Neural progenitor cell (in vitro differentiated cells): Measurements from ENCODE around the gene CYP11A1. TPM values are rescaled to one million over a fixed set of nuclear protein-coding genes. Genes with fewer than 3 reads are reported as not detected.

Experiments used
- DNase-seq: peaks from one replicate; pipeline ENCODE4 v3.0.0-alpha.2; 2016; ENCODE audit warnings: low spot score
- H2AFZ ChIP-seq: fragments of 200-600 bp; sonication (generic); replicated peaks from 2 replicates; pipeline ENCODE4 v1.6.1; 2016; ENCODE audit warnings: antibody characterized with exemption
- H3F3A ChIP-seq: fragments of 200-600 bp; sonication (generic); 2 replicates; pipeline ENCODE4 v1.6.1; 2016; ENCODE audit warnings: antibody characterized with exemption, low read depth
- H3K27ac ChIP-seq: fragments of 200-600 bp; sonication (generic); 2 replicates; pipeline ENCODE4 v1.5.1; 2016; ENCODE audit warnings: mild to moderate bottlenecking
- H3K27me3 ChIP-seq: fragments of 200-600 bp; sonication (generic); 2 replicates; pipeline ENCODE4 v1.6.1; 2016; ENCODE audit warnings: mild to moderate bottlenecking, moderate library complexity
- H3K36me3 ChIP-seq: fragments of 200-600 bp; sonication (generic); 2 replicates; pipeline ENCODE4 v1.5.1; 2016
- H3K4me1 ChIP-seq: fragments of 200-600 bp; sonication (generic); 2 replicates; pipeline ENCODE4 v1.6.1; 2016; ENCODE audit warnings: mixed run types
- H3K4me2 ChIP-seq: fragments of 200-600 bp; sonication (generic); 2 replicates; pipeline ENCODE4 v1.6.1; 2016
- H3K4me3 ChIP-seq: fragments of 200-600 bp; sonication (generic); 2 replicates; pipeline ENCODE4 v1.5.1; 2016
- H3K79me2 ChIP-seq: fragments of 200-600 bp; sonication (generic); 2 replicates; pipeline ENCODE4 v1.6.1; 2016; ENCODE audit warnings: low read depth
- H3K9ac ChIP-seq: fragments of 200-600 bp; sonication (generic); 2 replicates; pipeline ENCODE4 v1.6.1; 2016
- H3K9me3 ChIP-seq: fragments of 200-600 bp; sonication (generic); 2 replicates; pipeline ENCODE4 v1.5.1; 2016; ENCODE audit warnings: low read depth
- H4K20me1 ChIP-seq: fragments of 200-600 bp; sonication (generic); 2 replicates; pipeline ENCODE4 v1.6.1; 2016; ENCODE audit warnings: low read depth
- H3K27ac Mint-ChIP-seq: 3 replicates; pipeline ENCODE4 v1.8.0; 2021; ENCODE audit warnings: mixed read lengths
- H3K27me3 Mint-ChIP-seq: 2 replicates; pipeline ENCODE4 v1.8.0; 2022; ENCODE audit warnings: low read depth, mild to moderate bottlenecking, inconsistent platforms, moderate library complexity, mixed read lengths; ENCODE audit not compliant: insufficient read depth
- H3K36me3 Mint-ChIP-seq: 3 replicates; pipeline ENCODE4 v1.8.0; 2021; ENCODE audit warnings: mixed read lengths
- H3K4me1 Mint-ChIP-seq: 3 replicates; pipeline ENCODE4 v1.8.0; 2021; ENCODE audit warnings: mixed read lengths
- H3K4me3 Mint-ChIP-seq: 3 replicates; pipeline ENCODE4 v1.8.0; 2021; ENCODE audit warnings: mild to moderate bottlenecking, moderate library complexity, mixed read lengths
- H3K9me3 Mint-ChIP-seq: 3 replicates; pipeline ENCODE4 v1.8.0; 2020; ENCODE audit warnings: mixed read lengths
- EZH2 ChIP-seq: fragments of 200-600 bp; sonication (generic); IDR thresholded peaks from 2 replicates; pipeline ENCODE4 v1.6.1; 2017; ENCODE audit warnings: antibody characterized with exemption, mild to moderate bottlenecking, moderate library complexity
- EZH2phosphoT487 ChIP-seq: fragments of 200-600 bp; sonication (generic); IDR thresholded peaks from 2 replicates; pipeline ENCODE4 v1.6.1; 2017; ENCODE audit warnings: antibody characterized with exemption
- total RNA-seq: library from RNA; depleted of rRNA; stranded (reverse); fragments of >200 nt; gene quantifications from 2 replicates; pipeline ENCODE4 v1.2.3, GENCODE V29; 2015; ENCODE audit warnings: low replicate concordance
- TF ChIP-seq, protein P1 (sequence below): fragments of 200-600 bp; sonication (generic); IDR thresholded peaks from 2 replicates; pipeline ENCODE4 v1.5.1; 2017; ENCODE audit warnings: antibody characterized with exemption, mild to moderate bottlenecking

Gene CYP11A1
- total RNA-seq, 1 donor from 2014 or later = 0.99 TPM

DNA sequence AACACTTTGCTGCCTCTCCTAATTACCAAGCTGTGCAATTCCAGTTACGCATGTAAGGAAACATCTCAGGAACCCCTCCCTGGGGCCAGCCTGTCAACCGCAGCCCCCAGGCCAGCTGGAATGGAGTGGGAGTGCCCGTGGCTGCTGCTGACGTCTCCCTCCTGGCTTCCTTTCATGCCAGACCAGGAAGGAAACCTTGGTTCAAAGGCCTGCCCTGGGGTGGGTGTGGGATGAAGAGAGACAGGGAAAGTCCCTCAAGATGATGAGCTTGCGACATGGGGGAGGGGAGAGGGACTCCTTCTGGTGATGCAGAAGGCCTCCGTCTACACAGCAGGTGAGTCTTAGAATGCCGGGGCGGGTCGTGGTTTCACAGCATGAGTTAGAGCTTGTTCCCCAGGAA is 11.4 kb upstream of the CYP11A1 start:
- H3K9me3 Mint-ChIP-seq = no peaks in the 10 kb centered on the region
- H3K4me1 Mint-ChIP-seq = peaks cover 10% of the 10 kb centered on the region
- TF ChIP-seq, protein P1, sequence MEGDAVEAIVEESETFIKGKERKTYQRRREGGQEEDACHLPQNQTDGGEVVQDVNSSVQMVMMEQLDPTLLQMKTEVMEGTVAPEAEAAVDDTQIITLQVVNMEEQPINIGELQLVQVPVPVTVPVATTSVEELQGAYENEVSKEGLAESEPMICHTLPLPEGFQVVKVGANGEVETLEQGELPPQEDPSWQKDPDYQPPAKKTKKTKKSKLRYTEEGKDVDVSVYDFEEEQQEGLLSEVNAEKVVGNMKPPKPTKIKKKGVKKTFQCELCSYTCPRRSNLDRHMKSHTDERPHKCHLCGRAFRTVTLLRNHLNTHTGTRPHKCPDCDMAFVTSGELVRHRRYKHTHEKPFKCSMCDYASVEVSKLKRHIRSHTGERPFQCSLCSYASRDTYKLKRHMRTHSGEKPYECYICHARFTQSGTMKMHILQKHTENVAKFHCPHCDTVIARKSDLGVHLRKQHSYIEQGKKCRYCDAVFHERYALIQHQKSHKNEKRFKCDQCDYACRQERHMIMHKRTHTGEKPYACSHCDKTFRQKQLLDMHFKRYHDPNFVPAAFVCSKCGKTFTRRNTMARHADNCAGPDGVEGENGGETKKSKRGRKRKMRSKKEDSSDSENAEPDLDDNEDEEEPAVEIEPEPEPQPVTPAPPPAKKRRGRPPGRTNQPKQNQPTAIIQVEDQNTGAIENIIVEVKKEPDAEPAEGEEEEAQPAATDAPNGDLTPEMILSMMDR = no peak
- TF ChIP-seq EZH2 (no peak), EZH2phosphoT487 (no peak)
- H3K36me3 ChIP-seq = no peaks in the 10 kb centered on the region
- peaks cover 14% of the 10 kb centered on the region for H3K27me3 ChIP-seq
- H3K27ac Mint-ChIP-seq = no peak overlapping the region
- H3K27me3 Mint-ChIP-seq = peaks cover 12% of the 10 kb centered on the region
- no peaks in the 10 kb centered on the region for H3K9me3 ChIP-seq
- no peak overlapping the region for H3K9ac ChIP-seq
- peaks cover 11% of the 10 kb centered on the region for H3F3A ChIP-seq
- H3K27ac ChIP-seq = no peak overlapping the region
- no peak overlapping the region for H3K4me3 Mint-ChIP-seq
- H2AFZ ChIP-seq = no peak overlapping the region
- no peaks in the 10 kb centered on the region for H3K36me3 Mint-ChIP-seq
- no peaks in the 10 kb centered on the region for H3K4me1 ChIP-seq
- H3K4me2 ChIP-seq = no peak overlapping the region
- no peak overlapping the region for H3K4me3 ChIP-seq
- no peaks in the 10 kb centered on the region for H3K79me2 ChIP-seq
- H4K20me1 ChIP-seq = no peaks in the 10 kb centered on the region
- no peak for DNase-seq

DNA sequence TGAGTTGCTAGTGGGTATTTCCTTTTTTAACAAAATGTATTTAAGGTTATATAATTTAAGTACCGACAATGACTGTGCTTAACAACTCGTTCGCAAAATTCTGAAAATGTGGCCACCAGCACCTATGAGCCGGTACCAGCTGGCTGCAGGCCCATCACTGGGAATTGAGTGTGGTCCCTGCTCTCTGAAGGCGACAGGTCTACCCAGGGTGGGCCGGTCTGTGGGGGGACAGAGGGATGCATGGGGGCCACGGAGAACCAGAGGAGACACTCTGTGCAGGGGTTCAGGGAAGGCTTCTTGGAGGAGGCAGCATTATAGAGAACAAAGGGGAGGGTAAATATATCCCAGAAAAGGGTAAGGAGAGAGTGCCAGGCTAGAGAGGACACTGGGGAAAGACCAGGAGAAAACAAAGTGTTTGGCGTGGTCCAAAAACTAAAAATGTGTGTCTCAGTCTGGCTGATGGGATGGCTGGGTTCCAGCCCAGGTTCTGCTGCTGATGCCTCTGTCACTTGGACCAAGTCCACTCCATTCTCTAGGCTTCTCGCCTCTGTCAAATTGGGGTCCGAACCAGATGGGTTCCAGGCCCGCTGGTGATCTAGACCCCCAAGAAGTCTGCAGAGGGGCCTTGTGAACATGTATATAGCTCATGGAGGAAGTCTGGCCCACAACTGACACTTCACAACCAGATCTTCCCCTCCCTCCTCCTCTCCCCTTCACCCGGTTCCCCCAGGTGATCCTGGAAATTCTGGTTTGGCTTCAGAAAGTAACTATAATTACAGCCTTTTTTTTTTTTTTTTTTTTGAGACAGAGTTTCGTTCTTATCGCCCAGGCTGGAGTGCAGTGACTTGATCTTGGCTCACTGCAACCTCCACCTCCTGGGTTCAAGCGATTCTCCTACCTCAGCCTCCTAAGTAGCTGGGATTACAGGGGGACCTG is 10.7 kb upstream of the CYP11A1 start:
- Mint-ChIP-seq H3K27me3 (peaks cover 12% of the 10 kb centered on the region), H3K4me3 (no peak overlapping the region), H3K36me3 (no peaks in the 10 kb centered on the region), H3K27ac (no peak overlapping the region), H3K9me3 (no peaks in the 10 kb centered on the region), H3K4me1 (peaks cover 14% of the 10 kb centered on the region)
- no peak for DNase-seq
- Histone ChIP-seq H3F3A (peaks cover 12% of the 10 kb centered on the region), H2AFZ (no peak overlapping the region), H3K27me3 (peaks cover 18% of the 10 kb centered on the region), H3K79me2 (no peaks in the 10 kb centered on the region), H3K36me3 (no peaks in the 10 kb centered on the region), H3K4me3 (no peak overlapping the region), H3K27ac (no peak overlapping the region), H3K9ac (no peak overlapping the region), H3K9me3 (no peaks in the 10 kb centered on the region), H3K4me2 (no peak overlapping the region), H4K20me1 (no peaks in the 10 kb centered on the region), H3K4me1 (no peaks in the 10 kb centered on the region)
- TF ChIP-seq EZH2 = no peak
- TF ChIP-seq, protein P1 = no peak
- no peak for TF ChIP-seq EZH2phosphoT487

DNA sequence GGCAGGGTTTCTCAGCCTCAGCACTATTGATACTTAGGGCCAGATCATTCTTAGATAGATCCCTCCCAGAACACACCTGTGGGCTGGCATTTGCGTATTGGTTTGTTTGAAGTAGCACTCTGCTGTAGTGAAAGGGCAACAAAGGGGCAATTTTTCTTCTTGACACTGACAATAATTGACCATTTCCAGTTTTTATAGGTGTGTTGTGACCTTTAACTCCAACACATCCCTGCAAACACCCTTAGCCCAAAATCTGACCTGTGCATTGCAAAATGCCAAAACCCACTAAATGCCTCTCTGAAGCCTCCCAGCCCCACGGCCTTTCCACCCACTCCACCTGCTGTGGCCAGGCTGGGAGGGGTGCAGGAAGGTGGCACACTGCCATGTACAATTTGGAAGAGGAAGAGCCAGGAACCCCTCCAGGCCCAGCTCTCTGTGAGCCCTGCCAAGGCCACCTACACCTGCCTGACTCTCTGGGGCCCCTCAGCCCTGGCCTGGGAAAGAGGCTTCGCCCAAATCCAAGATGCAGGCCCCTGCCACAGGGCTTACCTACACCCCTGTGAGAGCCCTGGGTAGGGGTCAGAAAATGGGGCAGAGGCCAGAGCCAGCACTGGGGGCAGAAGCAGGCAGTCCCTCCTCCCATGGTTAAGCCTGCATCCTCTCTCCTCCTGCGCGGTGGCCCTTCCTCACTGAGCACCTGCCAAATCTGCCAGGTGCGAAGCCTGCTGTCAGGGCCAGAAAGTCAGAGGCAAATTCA is 9.6 kb upstream of the CYP11A1 start:
- DNase-seq = no peak

More for the DNA sequence above, 9.6 kb upstream of the CYP11A1 start:
- Histone ChIP-seq H3K9ac (no peak overlapping the region), H3K27me3 (peaks cover 27% of the 10 kb centered on the region), H4K20me1 (no peaks in the 10 kb centered on the region), H3K27ac (no peak overlapping the region), H3F3A (peaks cover 12% of the 10 kb centered on the region), H3K79me2 (no peaks in the 10 kb centered on the region), H3K4me2 (no peak overlapping the region), H3K4me1 (no peaks in the 10 kb centered on the region), H2AFZ (no peak overlapping the region), H3K9me3 (no peaks in the 10 kb centered on the region), H3K4me3 (no peak overlapping the region), H3K36me3 (no peaks in the 10 kb centered on the region)
- H3K4me3 Mint-ChIP-seq = no peak overlapping the region
- peaks cover 15% of the 10 kb centered on the region for H3K4me1 Mint-ChIP-seq
- no peaks in the 10 kb centered on the region for H3K36me3 Mint-ChIP-seq
- no peaks in the 10 kb centered on the region for H3K9me3 Mint-ChIP-seq
- TF ChIP-seq, protein P1 = no peak
- TF ChIP-seq EZH2phosphoT487 = no peak
- TF ChIP-seq EZH2 = no peak
- H3K27me3 Mint-ChIP-seq = peaks cover 12% of the 10 kb centered on the region
- no peak overlapping the region for H3K27ac Mint-ChIP-seq
